Occipital lobe (tissue), 2 donors: ENCODE results near the gene CEP85L. TPM values are rescaled to one million over a fixed set of nuclear protein-coding genes. Genes with fewer than 3 reads are reported as not detected.

ENCODE experiments used
- DNase-seq: peaks from one replicate; lab custom pipeline; 2025; lab: John Stamatoyannopoulos, UW
- total RNA-seq: library from RNA; depleted of rRNA; stranded (reverse); fragments of >200 nt; gene quantifications from one replicate; pipeline ENCODE4 v1.2.3, GENCODE V29; 2014

CEP85L gene
- total RNA-seq, 1 donor from 2014 or later = 59.1 TPM

GRCh38 chr6:118661831-118662230 is 10.4 kb upstream of the CEP85L start:
- DNase-seq = no peak

DNA sequence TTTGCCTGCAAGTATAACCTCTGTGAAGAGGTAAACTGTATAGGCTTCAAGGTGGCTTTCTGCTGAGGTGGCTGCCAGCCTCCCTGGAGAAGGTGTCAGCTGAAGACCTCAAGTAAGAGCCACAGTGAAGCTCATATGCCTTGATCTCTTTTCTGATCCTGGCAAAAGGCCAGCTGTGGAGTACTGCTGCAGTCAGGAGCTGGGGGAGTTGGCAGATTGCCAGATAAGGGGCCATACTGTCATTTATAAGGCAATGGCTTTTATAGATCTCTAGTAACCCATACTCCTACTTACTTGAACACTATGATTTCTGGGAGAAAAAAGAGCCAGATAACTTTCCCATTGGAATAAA is 8.8 kb upstream of the CEP85L start:
- DNase-seq = no peak

GRCh38 chr6:118659513-118660217 is 8.3 kb upstream of the CEP85L start:
- no peak for DNase-seq

- DNase-seq = no peak
These were observed 5.6 kb upstream of the CEP85L start for GRCh38 chr6:118656847-118657451.

DNA sequence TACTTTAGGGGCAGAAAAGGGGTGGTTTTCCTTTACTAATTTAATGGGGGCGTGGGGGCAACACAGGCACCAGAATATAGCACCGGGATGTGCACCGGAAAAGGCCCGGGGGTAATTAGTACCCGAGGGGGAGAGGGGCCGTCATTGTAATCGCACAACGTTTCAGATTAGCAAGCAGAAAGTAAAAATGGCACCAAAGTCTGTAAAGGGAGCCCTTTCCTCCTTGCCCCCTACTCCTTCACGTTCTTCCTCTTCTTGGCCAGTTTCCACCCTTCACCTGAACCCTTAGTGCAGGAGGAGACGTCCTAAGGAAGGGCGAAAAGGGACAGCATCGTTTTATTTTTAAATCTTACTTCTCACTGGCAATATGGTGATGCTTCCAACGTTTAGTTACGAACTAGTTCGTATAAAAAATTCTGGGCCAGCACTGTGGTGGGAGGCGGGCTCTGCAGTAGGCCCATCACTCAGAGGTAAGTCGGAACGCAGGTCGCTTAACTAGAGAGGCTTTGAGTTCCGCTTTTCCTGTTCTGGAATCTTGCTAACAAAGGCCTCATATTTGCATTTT is 742 bp upstream of the CEP85L start:
- no peak for DNase-seq

DNA sequence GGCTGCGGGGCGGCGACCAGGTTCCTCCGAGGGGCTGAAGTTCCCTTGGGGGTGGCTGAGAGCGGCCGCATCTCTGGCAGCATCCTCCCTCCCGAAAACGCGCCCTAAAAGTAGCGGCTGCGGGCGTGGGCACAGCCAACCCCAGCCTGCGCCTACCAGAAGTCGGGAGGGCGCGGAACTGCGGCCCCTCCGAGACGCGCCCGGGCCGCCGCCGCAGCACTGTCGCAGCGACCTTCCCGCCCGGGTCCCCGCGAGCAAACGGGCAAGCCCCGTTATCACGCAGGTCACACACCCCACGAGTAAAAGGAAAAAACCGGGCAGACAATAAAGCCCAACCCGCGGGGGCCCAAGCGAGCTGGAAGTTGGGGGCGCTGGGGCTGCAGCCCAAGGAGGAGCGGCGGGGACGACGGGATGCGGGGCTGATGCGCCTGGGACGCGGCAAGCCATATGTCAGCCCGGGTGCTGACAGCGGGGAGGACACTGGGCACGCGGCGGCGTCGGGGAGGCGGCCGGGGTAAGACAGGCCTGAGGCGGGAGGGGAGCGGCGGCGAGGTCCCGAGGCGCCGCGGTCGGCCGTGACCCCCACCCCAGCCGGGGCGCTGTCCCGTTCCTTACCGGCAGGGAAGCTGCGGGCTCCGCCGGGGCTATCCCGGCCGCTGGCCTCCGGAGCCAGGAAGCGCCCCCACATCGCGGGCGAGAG is 659 bp downstream of the CEP85L start:
- DNase-seq = peak; percentile 60

- no peak for DNase-seq
These were observed 1.3 kb downstream of the CEP85L start for GRCh38 chr6:118649918-118650581.

DNA sequence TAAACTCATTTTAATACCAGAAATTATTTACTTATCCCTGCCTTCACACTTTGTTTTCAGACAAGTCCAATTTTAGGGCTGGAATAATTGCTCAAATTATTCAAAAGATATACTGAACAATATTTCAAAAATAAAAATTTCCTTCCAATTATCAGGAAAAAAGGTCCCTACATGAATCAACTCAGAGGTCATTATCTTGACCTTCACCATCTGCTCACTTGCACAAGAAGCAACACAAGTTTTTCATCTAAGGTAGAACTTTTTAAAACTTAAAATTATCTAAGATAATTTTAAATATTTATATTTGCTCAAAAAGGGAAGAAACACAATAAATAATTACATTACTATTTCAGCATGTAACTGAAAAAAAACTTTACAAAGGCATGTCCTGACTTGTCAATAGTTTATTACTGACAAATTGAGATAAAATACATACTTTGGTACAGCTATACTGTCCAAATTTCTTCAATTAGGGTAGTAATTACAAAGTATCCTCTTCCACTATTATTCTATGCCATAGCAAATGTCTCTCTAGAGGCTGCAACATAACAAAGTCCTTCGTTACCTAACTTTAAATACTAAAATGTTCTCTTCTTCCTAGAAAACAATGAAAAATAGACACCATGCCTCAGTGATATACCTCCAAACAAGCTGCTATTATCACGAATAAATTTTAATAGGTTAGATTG is 2.4 kb downstream of the CEP85L start:
- no peak for DNase-seq

DNA sequence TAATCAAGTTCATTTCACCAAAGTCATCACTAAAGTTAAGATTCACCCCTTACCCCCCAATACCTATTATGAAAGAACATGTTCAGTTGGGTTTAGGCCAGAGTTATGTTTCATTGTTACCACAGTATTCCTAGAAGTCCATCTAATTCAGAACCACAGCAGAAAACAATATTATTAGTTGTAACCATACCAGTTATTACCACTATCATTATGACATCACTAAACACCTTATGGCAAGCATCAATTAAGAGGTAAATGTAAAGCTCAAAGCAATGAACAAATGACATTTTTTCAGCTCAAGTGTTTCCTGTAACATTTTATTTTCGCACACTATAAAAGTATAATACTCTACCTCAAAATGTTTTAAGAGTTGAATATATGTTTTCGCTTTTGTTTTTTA is 4.4 kb downstream of the CEP85L start:
- DNase-seq = no peak

- no peak for DNase-seq
These were observed 6.0 kb downstream of the CEP85L start for GRCh38 chr6:118645395-118645794.

GRCh38 chr6:118644007-118644406 is 7.4 kb downstream of the CEP85L start:
- DNase-seq = no peak

DNA sequence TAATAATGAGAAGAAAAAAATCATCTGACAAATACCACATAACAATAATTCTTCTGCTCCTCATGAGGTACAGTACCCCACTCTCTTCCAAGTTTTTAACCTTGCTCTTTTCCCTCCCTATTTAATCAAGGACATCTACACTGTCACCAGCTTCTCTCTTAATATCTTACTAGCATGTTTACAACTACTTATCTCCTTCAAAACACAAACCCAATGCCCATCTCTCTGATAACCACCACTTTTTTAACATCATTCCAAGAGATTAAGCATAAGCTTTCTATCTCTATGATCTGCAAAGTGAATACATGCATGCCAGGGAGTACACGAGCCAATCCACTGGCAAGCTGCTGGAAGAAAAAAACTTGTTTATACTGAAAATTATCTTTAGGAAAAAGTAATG is 10.3 kb downstream of the CEP85L start:
- no peak for DNase-seq

DNA sequence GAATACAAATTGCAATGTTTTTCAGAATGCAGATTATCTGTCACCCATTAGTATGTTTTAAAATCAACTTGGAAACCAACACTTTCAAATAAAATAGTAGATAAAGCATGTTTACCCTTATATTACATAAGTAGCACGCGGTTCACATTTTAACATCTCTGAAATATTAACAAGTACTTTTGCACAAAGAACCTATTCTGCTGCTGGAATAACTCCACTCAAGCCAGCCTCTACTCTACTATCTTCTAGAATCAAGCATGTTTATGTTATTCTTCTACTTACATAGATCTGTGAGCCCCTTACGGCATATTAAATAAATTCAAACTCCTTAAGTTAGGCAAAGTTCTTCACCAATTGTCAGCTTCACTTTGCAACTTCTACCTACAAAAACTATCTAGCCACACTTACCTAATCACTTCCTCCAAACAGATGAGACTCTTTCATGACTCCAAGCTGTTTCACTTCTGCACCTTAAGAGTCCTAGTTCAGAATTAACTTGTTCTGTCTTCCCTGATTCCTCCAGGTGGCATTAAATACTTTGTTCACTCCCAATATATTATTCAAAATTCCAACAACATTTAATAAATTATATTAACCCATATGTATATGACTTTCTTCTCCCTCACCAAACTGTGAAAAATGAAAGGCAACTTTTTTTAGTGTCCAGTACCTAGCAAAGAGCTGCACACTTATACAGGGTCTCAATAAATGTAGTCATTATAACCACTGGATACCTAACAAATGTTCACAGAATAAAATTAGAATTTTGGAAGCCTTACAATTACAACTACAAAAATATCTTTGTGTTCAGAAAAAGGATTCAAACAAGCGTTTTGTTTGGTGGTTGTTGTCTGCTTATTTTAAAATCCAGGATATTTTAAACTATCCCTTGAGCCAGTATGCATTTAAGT is 12.1 kb downstream of the CEP85L start:
- no peak for DNase-seq

DNA sequence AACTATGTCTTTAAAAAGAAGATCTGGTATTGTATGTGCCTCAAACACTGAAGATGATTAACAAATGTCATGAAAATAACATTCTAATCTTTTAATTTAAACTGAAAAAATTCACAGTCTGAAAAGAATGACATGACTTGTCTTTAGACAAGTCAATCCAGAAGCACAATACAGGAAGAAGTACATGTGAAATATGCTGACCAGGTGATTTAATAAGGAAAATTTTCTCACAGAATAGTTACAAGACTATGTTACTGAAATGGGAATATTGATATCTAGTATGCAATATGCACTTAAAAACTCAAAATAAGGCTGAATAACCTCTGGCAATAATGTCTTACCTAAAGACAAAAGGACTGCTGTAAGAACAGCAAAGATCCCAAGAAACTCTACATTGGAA is 13.1 kb downstream of the CEP85L start:
- DNase-seq = no peak

- no peak for DNase-seq
These were observed 15.3 kb downstream of the CEP85L start for GRCh38 chr6:118635909-118636735.

- DNase-seq = no peak
These were observed 19.0 kb downstream of the CEP85L start for GRCh38 chr6:118632359-118632758.

DNA sequence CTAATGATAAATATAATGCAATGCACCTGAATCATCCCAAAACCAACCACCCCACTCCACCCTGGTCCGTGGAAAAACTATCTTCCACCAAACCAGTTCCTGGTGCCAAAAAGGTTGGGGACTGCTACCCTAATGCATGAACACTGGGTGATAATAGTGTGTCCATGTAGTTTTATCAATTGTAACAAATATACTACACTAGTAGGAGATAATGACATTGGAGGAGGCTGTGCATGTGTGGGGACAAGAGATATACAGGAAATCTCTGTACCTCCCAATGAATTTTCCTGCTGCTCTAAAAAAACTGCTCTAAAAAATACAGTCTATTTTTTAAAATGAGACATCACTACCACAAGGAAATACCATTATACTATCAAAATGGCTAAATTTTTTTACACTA is 20.5 kb downstream of the CEP85L start:
- DNase-seq = no peak

GRCh38 chr6:118630067-118630466 is 21.3 kb downstream of the CEP85L start:
- no peak for DNase-seq

GRCh38 chr6:118627724-118628123 is 23.7 kb downstream of the CEP85L start:
- DNase-seq = no peak
